PFSK-1 (cell line): ENCODE results near the gene PRELID1.

Source experiments
- FOXP2 ChIP-seq: optimal IDR thresholded peaks from 2 replicates; pipeline ENCODE3; 2011; ENCODE audit warnings: borderline replicate concordance, control low read depth, inconsistent platforms; ENCODE audit not compliant: insufficient read depth; ENCODE audit errors: extremely low read length, extremely low read depth
- POLR2AphosphoS5 ChIP-seq: IDR thresholded peaks from 2 replicates; pipeline ENCODE4 v1.6.1; 2012; ENCODE audit warnings: low read depth, mild to moderate bottlenecking, control low read depth, low read length, moderate library complexity
- REST ChIP-seq, 2 experiments: IDR thresholded peaks; 2 replicates each; pipeline versions ENCODE4 v1.6.1 to v1.8.0; 2011 to 2012; ENCODE audit warnings: low read depth in 2 of 2, low read length in 2 of 2, control low read depth in 1 of 2, inconsistent platforms in 1 of 2, mild to moderate bottlenecking in 1 of 2, moderate library complexity in 1 of 2; ENCODE audit not compliant: insufficient read depth in 1 of 2
- TAF1 ChIP-seq: IDR thresholded peaks from 2 replicates; pipeline ENCODE4 v1.6.1; 2012; ENCODE audit warnings: low read length, control low read depth, borderline replicate concordance; ENCODE audit not compliant: insufficient read depth

- TF ChIP-seq POLR2AphosphoS5 (no peak), TAF1 (no peak), FOXP2 (no peak), REST (IDR thresholded peaks at IDR 0.05; ENCODE audit: insufficient read depth in 1 of 2, low read depth in 2 of 2, low read length in 2 of 2) (no peak)
Measured at GRCh38 chr5:177344891-177345290, 41.3 kb downstream of the PRELID1 start.
